H1 (cell line): ENCODE measurements around the gene SVIL. TPM values are rescaled to one million over a fixed set of nuclear protein-coding genes. Genes with fewer than 3 reads are reported as not detected.

Source experiments
- CTCF ChIA-PET: fragments of 300-600 bp; sonication (Branson Sonifier 250); formaldehyde crosslinking; loops from one replicate; lab custom pipeline; 2021; ENCODE audit not compliant: partially characterized antibody; lab: Charles Lee
- POLR2A ChIA-PET: fragments of 300-600 bp; sonication (Branson Sonifier 250); formaldehyde crosslinking; loops from one replicate; lab custom pipeline; 2021; ENCODE audit warnings: inconsistent platforms; ENCODE audit not compliant: partially characterized antibody; lab: Charles Lee
- DNase-seq, 2 experiments: peaks; one replicate each; pipeline versions ENCODE4 v3.0.0 to v3.0.0-alpha.2; 2010 to 2022; ENCODE audit warnings: low spot score in 2 of 2, low read depth in 1 of 2, mixed read lengths in 1 of 2
- FAIRE-seq: peaks from 2 replicates; lab custom pipeline; 2011; peaks lifted over from hg19 to GRCh38; lab: Jason Lieb, UNC
- H2AFZ ChIP-seq: 2 replicates; pipeline ENCODE4 v1.8.1; 2012; ENCODE audit warnings: low read length, inconsistent platforms
- H2AK5ac ChIP-seq: 2 replicates; pipeline ENCODE4 v1.6.1; 2013; ENCODE audit warnings: low read depth, low read length
- H2BK120ac ChIP-seq: replicated peaks from 2 replicates; pipeline ENCODE3; 2013; ENCODE audit warnings: low read depth, low read length, inconsistent platforms
- H2BK12ac ChIP-seq: 2 replicates; pipeline ENCODE4 v1.6.1; 2013; ENCODE audit warnings: low read depth, low read length
- H2BK15ac ChIP-seq: 2 replicates; pipeline ENCODE4 v1.6.1; 2013; ENCODE audit warnings: low read length
- H2BK20ac ChIP-seq: 2 replicates; pipeline ENCODE4 v1.6.1; 2013; ENCODE audit warnings: low read length
- H2BK5ac ChIP-seq: 2 replicates; pipeline ENCODE4 v1.6.1; 2013; ENCODE audit warnings: low read depth, low read length
- H3K14ac ChIP-seq: 2 replicates; pipeline ENCODE4 v1.6.1; 2013; ENCODE audit warnings: inconsistent platforms; ENCODE audit not compliant: insufficient read length
- H3K18ac ChIP-seq: 2 replicates; pipeline ENCODE4 v1.6.1; 2013; ENCODE audit warnings: low read length; ENCODE audit errors: extremely low read depth
- H3K23ac ChIP-seq: 2 replicates; pipeline ENCODE4 v1.6.1; 2013; ENCODE audit warnings: inconsistent platforms; ENCODE audit not compliant: insufficient read length
- H3K23me2 ChIP-seq: 2 replicates; pipeline ENCODE4 v1.6.1; 2013; ENCODE audit warnings: low read depth, low read length
- H3K27ac ChIP-seq: 2 replicates; pipeline ENCODE4 v1.6.1; 2011; ENCODE audit warnings: low read depth, low read length, inconsistent platforms
- H3K27me3 ChIP-seq, 4 experiments: replicated peaks in 1 of 4; 1 replicate in 1 of 4; 2 replicates in 3 of 4; pipeline versions ENCODE4 v1.6.1 to v1.8.1; 2011 to 2013; ENCODE audit warnings: low read length in 3 of 4, mild to moderate bottlenecking in 3 of 4, inconsistent platforms in 2 of 4, mixed read lengths in 2 of 4, moderate library complexity in 1 of 4; ENCODE audit not compliant: control insufficient read depth in 3 of 4, insufficient read depth in 3 of 4; ENCODE audit errors: extremely low read depth in 1 of 4
- H3K36me3 ChIP-seq, 4 experiments: 2 replicates each; pipeline versions ENCODE4 v1.6.1 to v1.8.1; 2011 to 2013; ENCODE audit warnings: mild to moderate bottlenecking in 4 of 4, low read length in 3 of 4, moderate library complexity in 2 of 4, control low read depth in 1 of 4, inconsistent platforms in 1 of 4; ENCODE audit not compliant: insufficient read depth in 4 of 4, control insufficient read depth in 2 of 4
- H3K4ac ChIP-seq: replicated peaks from 2 replicates; pipeline ENCODE3; 2013; ENCODE audit warnings: low read length, low read depth, mixed read lengths, inconsistent platforms; ENCODE audit not compliant: insufficient read length
- H3K4me1 ChIP-seq, 4 experiments: replicated peaks in 1 of 4; 1 replicate in 1 of 4; 2 replicates in 3 of 4; pipeline versions ENCODE4 v1.6.1 to v1.8.1; 2011 to 2013; ENCODE audit warnings: low read length in 3 of 4, inconsistent platforms in 2 of 4, mixed read lengths in 1 of 4; ENCODE audit not compliant: insufficient read depth in 4 of 4, control insufficient read depth in 3 of 4
- H3K4me2 ChIP-seq, 2 experiments: 2 replicates each; pipeline versions ENCODE4 v1.6.1 to v1.8.1; 2011 to 2013; ENCODE audit warnings: low read depth in 2 of 2, low read length in 2 of 2, control low read depth in 1 of 2, inconsistent platforms in 1 of 2, mild to moderate bottlenecking in 1 of 2; ENCODE audit not compliant: insufficient read depth in 1 of 2
- H3K4me3 ChIP-seq, 4 experiments: fragments of 200-600, 300-600 bp in 1 of 4; sonication (generic), shearing (Covaris generic), sonication (Bioruptor Twin) in 1 of 4; 2 replicates each; pipeline versions ENCODE4 v1.5.1 to v1.8.1; 2011 to 2016; ENCODE audit warnings: low read length in 4 of 4, low read depth in 3 of 4, control low read depth in 2 of 4, inconsistent platforms in 2 of 4, mild to moderate bottlenecking in 2 of 4, mixed read lengths in 1 of 4, moderate library complexity in 1 of 4; ENCODE audit not compliant: insufficient read depth in 2 of 4; ENCODE audit errors: extremely low read depth in 1 of 4
- H3K56ac ChIP-seq: replicated peaks from 2 replicates; pipeline ENCODE3; 2013; ENCODE audit warnings: low read depth, mild to moderate bottlenecking, mixed read lengths, low read length, inconsistent platforms; ENCODE audit not compliant: insufficient read length
- H3K79me1 ChIP-seq: 2 replicates; pipeline ENCODE4 v1.6.1; 2013; ENCODE audit warnings: low read depth, low read length, control low read depth
- H3K79me2 ChIP-seq, 2 experiments: 2 replicates each; pipeline versions ENCODE4 v1.6.1 to v1.8.1; 2012 to 2013; ENCODE audit warnings: low read length in 2 of 2, mild to moderate bottlenecking in 2 of 2, inconsistent platforms in 1 of 2; ENCODE audit not compliant: insufficient read depth in 2 of 2, control insufficient read depth in 1 of 2
- H3K9ac ChIP-seq, 4 experiments: replicated peaks in 1 of 4; 1 replicate in 1 of 4; 2 replicates in 3 of 4; pipeline versions ENCODE4 v1.6.1 to v1.8.1; 2011 to 2013; ENCODE audit warnings: low read depth in 3 of 4, low read length in 3 of 4, control low read depth in 2 of 4, mild to moderate bottlenecking in 2 of 4, moderate library complexity in 2 of 4, inconsistent platforms in 1 of 4; ENCODE audit errors: extremely low read depth in 1 of 4
- H3K9me3 ChIP-seq, 2 experiments: 2 replicates each; pipeline versions ENCODE4 v1.6.1 to v1.8.1; 2012 to 2013; ENCODE audit warnings: mild to moderate bottlenecking in 2 of 2, moderate library complexity in 2 of 2, control low read depth in 1 of 2, inconsistent platforms in 1 of 2, low read depth in 1 of 2, low read length in 1 of 2, mixed read lengths in 1 of 2; ENCODE audit not compliant: insufficient read depth in 2 of 2
- H4K20me1 ChIP-seq, 2 experiments: replicated peaks in 1 of 2; 2 replicates each; pipeline versions ENCODE3 to v1.8.1; 2011 to 2013; ENCODE audit warnings: inconsistent platforms in 2 of 2, low read length in 2 of 2, mild to moderate bottlenecking in 1 of 2; ENCODE audit not compliant: insufficient read depth in 2 of 2, control insufficient read depth in 1 of 2
- H4K5ac ChIP-seq: 2 replicates; pipeline ENCODE4 v1.6.1; 2013; ENCODE audit warnings: low read length, low read depth, mixed read lengths, inconsistent platforms; ENCODE audit not compliant: insufficient read length
- H4K8ac ChIP-seq: 2 replicates; pipeline ENCODE4 v1.8.0; 2013; ENCODE audit warnings: mild to moderate bottlenecking, moderate library complexity, low read length, inconsistent platforms; ENCODE audit not compliant: insufficient read depth; ENCODE audit errors: extremely low read depth
- H4K91ac ChIP-seq: replicated peaks from 2 replicates; pipeline ENCODE3; 2013; ENCODE audit warnings: low read length, mixed read lengths, inconsistent platforms; ENCODE audit not compliant: insufficient read length
- HDAC2 ChIP-seq, 2 experiments: fragments of 300-600 bp in 1 of 2; sonication (generic) in 1 of 2; IDR thresholded peaks; 2 replicates each; pipeline ENCODE4 v1.6.1; 2011 to 2012; ENCODE audit warnings: low read depth in 2 of 2, low read length in 2 of 2, mild to moderate bottlenecking in 2 of 2, moderate library complexity in 2 of 2, borderline replicate concordance in 1 of 2, inconsistent platforms in 1 of 2
- JUN ChIP-seq: IDR thresholded peaks from 2 replicates; pipeline ENCODE4 v1.6.1; 2011; ENCODE audit warnings: low read depth, mild to moderate bottlenecking, improper control_type of control experiment, low read length
- SRF ChIP-seq: IDR thresholded peaks from 2 replicates; pipeline ENCODE4 v1.6.1; 2011; ENCODE audit warnings: mild to moderate bottlenecking, low read depth, low read length, moderate library complexity
- USF2 ChIP-seq: IDR thresholded peaks from 2 replicates; pipeline ENCODE4 v1.6.1; 2011; ENCODE audit warnings: low read length, improper control_type of control experiment
- WGBS, 2 experiments: shearing (Covaris generic) in 1 of 2; methylation state at CpG; one replicate each; pipeline versions ENCODE4 v1.1.6 to v1.1.7; 2013 to 2015; ENCODE audit warnings: low lambda C conversion rate in 2 of 2, mixed read lengths in 2 of 2, inconsistent platforms in 1 of 2, low coverage in 1 of 2, missing lambda C conversion rate in 1 of 2; ENCODE audit not compliant: insufficient replicate concordance in 2 of 2, insufficient coverage in 1 of 2, insufficient read length in 1 of 2; ENCODE audit errors: extremely low coverage in 1 of 2, missing lambda C conversion rate in 1 of 2; 5-methylcytosine and 5-hydroxymethylcytosine counted together
- polyA plus RNA-seq, 7 experiments: library from polyadenylated mRNA; depleted of rRNA in 3 of 7; stranded (reverse) in 5 of 7; unstranded in 2 of 7; fragments of >200 nt in 5 of 7; fragments of 200-250 nt in 2 of 7; gene quantifications; 1 replicate in 5 of 7; 2 replicates in 1 of 7; 4 replicates in 1 of 7; pipeline versions ENCODE4 v1.2.1 to v1.2.3, GENCODE V29; 2011 to 2013; ENCODE audit warnings: missing spikeins in 2 of 7, mixed read lengths in 2 of 7
- total RNA-seq: library from RNA; stranded (reverse); fragmentation: NEBNext Ultra II Directional; extraction: Animal tissue kit (Norgen Biotek cat#: 25700); gene quantifications from 2 replicates; pipeline ENCODE4 v1.2.1, GENCODE V29; 2021

The SVIL gene
- total and polyA plus RNA-seq, 2 of the 8 experiments (the other 6 are each of a cell fraction or from before 2014, with no cell fraction given) = 4.7 to 15.4 TPM

GRCh38 chr10:29524294-29524693, 110.5 kb downstream of the SVIL start:
- Histone ChIP-seq H4K8ac (no peak overlapping the region), H3K27ac (no peak overlapping the region), H3K27me3 (no peaks in the 10 kb centered on the region), H4K5ac (no peak overlapping the region), H4K91ac (no peak overlapping the region), H3K36me3 (peaks cover 0 to 22% (median 5%) of the 10 kb centered on the region in 4 experiments; a peak in 5 of 8 replicates), H3K14ac (no peak overlapping the region), H3K4me3 (no peak overlapping the region), H4K20me1 (no peaks in the 10 kb centered on the region), H3K9me3 (no peaks in the 10 kb centered on the region), H3K9ac (no peak overlapping the region), H3K4me2 (no peak overlapping the region), H2BK12ac (no peak overlapping the region), H3K18ac (no peak overlapping the region), H3K4ac (no peak overlapping the region), H2BK120ac (no peak overlapping the region), H3K79me1 (no peaks in the 10 kb centered on the region), H3K56ac (no peak overlapping the region), H3K23ac (no peak overlapping the region), H3K23me2 (no peaks in the 10 kb centered on the region), H2BK15ac (no peak overlapping the region), H2AK5ac (no peak overlapping the region), H3K79me2 (no peaks in the 10 kb centered on the region), H2BK20ac (no peak overlapping the region), H2AFZ (no peak overlapping the region), H2BK5ac (no peak overlapping the region), H3K4me1 (no peaks in the 10 kb centered on the region)
- ChIA-PET POLR2A (interaction anchor here (1.1 kb wide), 1 partner anchor 9 kb away, joined by 4 read pairs; no protein-coding TSS in a partner anchor), CTCF (interaction anchor here (0.5 to 3.9 kb wide), 5 partner anchors 10 to 866 kb away, joined by 3 to 34 read pairs (median 4); no protein-coding TSS in a partner anchor)
- 95% methylated on average over 7 of the region's 7 CpGs; no CpG with 5 or more reads in 1 of the 2 experiments for WGBS, 2 experiments
- TF ChIP-seq USF2 (no peak), HDAC2 (IDR thresholded peaks at IDR 0.05; ENCODE audit: borderline replicate concordance in 1 of 2, low read depth in 2 of 2, low read length in 2 of 2) (no peak), JUN (no peak), SRF (no peak)
- DNase-seq (no peak), FAIRE-seq (no peak)
